Stimulated activated CD4-positive, alpha-beta T cell treated with anti-CD3 and anti-CD28 coated beads, Interleukin-4, amount 100 ng/mL, for 24 hours (primary cell): ENCODE results near the gene NNMT.

ENCODE experiments used
- DNase-seq: peaks from one replicate; pipeline ENCODE4 v3.0.0-alpha.2; 2020

NNMT gene

GRCh38 chr11:114353443-114353842 lies 57.2 kb downstream of the NNMT start:
- DNase-seq = no peak

- DNase-seq = no peak
Measured at GRCh38 chr11:114354076-114354475, 57.9 kb downstream of the NNMT start.

- DNase-seq = no peak
Measured at GRCh38 chr11:114358716-114359115, 62.5 kb downstream of the NNMT start.

GRCh38 chr11:114359342-114359741 lies 63.1 kb downstream of the NNMT start:
- no peak for DNase-seq

- DNase-seq = no peak
Measured at GRCh38 chr11:114362326-114362725, 66.1 kb downstream of the NNMT start.

- DNase-seq = no peak
Measured at GRCh38 chr11:114362958-114363357, 66.8 kb downstream of the NNMT start.
